ENCODE measurements around the gene DOCK9.
"Not testable (repeated sequence)": the region's sequence is repeated elsewhere in the genome, so short reads cannot be mapped to it uniquely, and the experiment has no call there.

DOCK9 gene

GRCh38 chr13:98827449-98827848, 150.4 kb downstream of the DOCK9 start:
- FAIRE-seq: no peak

GRCh38 chr13:98826146-98826545, 151.7 kb downstream of the DOCK9 start:
- DNase-seq (ENCODE audit: low spot score) (no peak), FAIRE-seq (no peak)

More at GRCh38 chr13:98827449-98827848, 150.4 kb downstream of the DOCK9 start:
- no peak for DNase-seq (ENCODE audit: low spot score)

DNA sequence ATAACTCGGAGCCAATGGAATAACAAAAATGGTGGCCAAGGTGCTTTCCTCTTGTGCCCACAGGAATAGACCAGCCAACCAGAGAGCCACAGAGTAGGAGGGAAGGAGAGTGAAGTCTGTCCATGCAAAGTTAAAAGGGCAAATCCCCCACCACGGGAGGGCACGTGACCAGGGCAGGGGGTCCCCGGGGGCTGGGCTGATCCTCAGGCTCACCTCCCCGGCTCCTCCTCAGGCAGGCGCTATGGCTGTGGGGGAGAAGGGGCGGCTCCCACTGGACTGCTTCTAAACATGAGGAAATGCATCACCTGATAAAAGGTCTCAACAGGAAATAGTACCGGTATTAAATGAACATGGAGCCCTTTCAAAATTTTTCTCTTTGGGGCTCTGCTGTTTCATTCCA, 152.2 kb downstream of the DOCK9 start:
- DNase-seq (ENCODE audit: low spot score) (no peak), FAIRE-seq (no peak)

- FAIRE-seq (no peak), DNase-seq (ENCODE audit: low spot score) (no peak)
Observed at GRCh38 chr13:98824376-98825160, 153.3 kb downstream of the DOCK9 start.

GRCh38 chr13:98823442-98823841, 154.4 kb downstream of the DOCK9 start:
- no peak for FAIRE-seq
- no peak for DNase-seq (ENCODE audit: low spot score)

- no peak for DNase-seq (ENCODE audit: low spot score)
- FAIRE-seq: no peak
Observed at GRCh38 chr13:98822225-98822606, 155.6 kb downstream of the DOCK9 start.

GRCh38 chr13:98821372-98822224, 156.3 kb downstream of the DOCK9 start:
- FAIRE-seq: peak; percentile 87
- DNase-seq (ENCODE audit: low spot score): peak; percentile 78

DNA sequence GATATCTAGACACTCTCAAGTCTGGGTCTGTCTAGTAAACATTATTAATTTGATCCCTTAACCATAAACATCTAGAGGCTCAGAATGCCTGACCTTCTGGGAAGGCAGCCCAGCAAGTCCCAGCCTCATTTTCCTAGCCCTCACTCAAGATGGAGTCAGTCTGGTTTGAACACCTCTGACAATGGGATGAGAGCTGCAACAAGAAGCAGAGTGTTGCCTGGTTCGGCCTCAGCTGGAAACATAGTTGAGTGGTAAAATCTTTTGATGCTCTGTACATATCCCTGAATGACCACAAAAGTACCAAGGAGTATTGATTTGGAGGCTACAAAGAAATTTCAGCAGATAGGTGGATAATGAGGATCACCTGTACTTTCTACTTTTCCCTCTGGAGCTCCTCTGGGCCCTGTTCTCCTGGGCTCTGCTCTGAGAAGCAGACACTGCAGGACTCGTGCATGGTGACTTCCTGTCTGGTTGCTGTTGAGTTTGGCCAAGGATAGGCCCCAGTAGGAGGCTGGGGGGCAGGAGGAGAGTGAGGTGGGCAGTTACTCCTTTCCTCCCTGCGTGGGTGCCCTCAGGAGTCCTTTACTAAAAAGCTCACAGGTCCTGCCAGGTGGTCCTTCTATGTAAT, 157.0 kb downstream of the DOCK9 start:
- no peak for DNase-seq (ENCODE audit: low spot score)
- FAIRE-seq: no peak

DNA sequence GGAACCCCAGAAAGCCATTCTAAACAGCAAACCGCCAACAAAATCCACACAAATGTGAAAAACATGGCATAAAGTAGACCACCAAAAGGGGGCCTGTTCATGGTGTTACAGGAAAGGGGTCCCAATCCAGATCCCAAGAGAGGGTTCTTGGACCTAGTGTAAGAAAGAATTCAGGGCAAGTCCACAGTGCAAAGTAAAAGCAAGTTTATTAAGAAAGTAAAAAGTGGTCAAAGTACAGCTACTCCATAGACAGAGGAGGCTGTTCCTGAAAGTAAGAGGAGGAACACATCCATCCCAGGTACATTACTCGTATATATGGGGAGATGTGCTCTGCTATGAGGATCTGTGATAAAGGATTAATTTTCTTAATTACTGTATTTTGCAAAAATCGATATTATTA, 157.6 kb downstream of the DOCK9 start:
- FAIRE-seq (no peak), DNase-seq (ENCODE audit: low spot score) (no peak)

GRCh38 chr13:98819382-98820010, 158.4 kb downstream of the DOCK9 start:
- FAIRE-seq (no peak), DNase-seq (ENCODE audit: low spot score) (no peak)

DNA sequence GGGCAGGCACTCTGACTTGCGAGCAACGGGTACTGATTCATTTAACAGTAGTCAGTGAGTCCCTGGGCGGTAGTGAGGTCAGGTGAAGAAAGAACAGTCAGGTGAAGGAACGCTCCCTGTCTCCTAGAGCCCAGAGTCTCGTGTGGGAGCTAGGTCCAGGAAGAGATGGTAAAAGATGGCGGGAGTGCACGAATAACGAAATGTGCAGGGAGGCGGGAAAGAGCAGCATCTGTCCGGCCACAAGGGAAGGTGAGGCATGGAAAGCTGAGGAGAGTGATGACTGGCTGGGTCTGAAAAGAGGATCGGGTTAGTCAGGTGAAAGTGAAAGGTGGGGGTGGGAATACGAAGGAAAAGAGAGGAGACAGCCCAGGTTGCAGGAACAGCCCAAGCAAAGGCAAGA, 161.5 kb downstream of the DOCK9 start:
- no peak for FAIRE-seq
- no peak for DNase-seq (ENCODE audit: low spot score)

GRCh38 chr13:98813993-98814392, 163.9 kb downstream of the DOCK9 start:
- no peak for DNase-seq (ENCODE audit: low spot score)
- FAIRE-seq: no peak

- DNase-seq (ENCODE audit: low spot score): not testable (repeated sequence)
- FAIRE-seq: peak; percentile 31
Observed at GRCh38 chr13:98812186-98812790, 165.6 kb downstream of the DOCK9 start.

- FAIRE-seq (no peak), DNase-seq (ENCODE audit: low spot score) (no peak)
Observed at GRCh38 chr13:98810746-98811145, 167.1 kb downstream of the DOCK9 start.

GRCh38 chr13:98809345-98809777, 168.5 kb downstream of the DOCK9 start:
- DNase-seq (ENCODE audit: low spot score) (no peak), FAIRE-seq (no peak)

- no peak for FAIRE-seq
Observed at GRCh38 chr13:98807774-98808173, 170.1 kb downstream of the DOCK9 start.

DNA sequence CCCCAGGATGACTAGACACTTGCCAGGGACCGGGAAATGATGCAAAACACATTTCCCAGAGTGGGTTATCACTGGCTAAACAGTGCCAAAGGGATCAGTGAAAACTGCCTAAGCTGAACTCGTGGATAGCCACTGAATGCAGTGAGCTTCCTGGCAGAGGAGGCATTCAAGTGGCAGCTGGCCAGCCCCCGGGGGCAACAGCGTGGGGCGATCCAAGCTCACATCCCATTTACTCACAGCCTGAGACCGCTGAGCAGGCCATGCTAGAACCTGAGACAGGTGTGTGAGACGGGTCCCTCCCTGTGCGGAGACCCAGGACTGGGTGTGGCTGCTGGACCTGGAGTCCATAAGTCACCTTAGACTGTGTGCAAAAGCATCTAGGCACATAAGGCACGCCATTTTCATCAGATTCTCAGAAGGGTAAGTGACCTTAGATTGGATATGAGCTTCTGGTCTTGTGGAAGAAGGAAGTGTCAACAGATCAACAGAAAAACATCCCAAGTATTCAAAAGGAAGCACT, 173.5 kb downstream of the DOCK9 start:
- FAIRE-seq: no peak
- no peak for DNase-seq (ENCODE audit: low spot score)

More at GRCh38 chr13:98807774-98808173, 170.1 kb downstream of the DOCK9 start:
- DNase-seq (ENCODE audit: low spot score): no peak

DNA sequence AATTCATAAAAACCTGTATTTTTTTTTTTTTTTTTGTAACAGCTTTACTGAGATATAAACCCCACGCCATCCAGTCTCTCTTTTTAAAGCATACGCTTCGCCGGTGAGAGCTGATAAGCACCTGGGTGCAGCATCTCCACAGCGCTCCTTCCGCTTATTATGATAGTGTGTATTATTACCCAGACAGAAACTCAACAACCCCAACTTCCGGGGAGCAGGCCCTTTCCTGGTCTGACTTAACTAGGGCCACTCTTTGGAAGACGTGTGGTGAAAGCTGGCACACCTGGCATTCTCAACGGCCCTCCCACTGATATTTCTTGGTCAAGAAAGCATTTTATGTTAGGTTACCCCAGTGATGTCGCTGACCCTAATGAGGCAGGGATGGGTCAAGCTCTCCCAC, 173.9 kb downstream of the DOCK9 start:
- FAIRE-seq (no peak), DNase-seq (ENCODE audit: low spot score) (no peak)

- FAIRE-seq: no peak
- DNase-seq (ENCODE audit: low spot score): no peak
Observed at GRCh38 chr13:98803111-98803561, 174.7 kb downstream of the DOCK9 start.

DNA sequence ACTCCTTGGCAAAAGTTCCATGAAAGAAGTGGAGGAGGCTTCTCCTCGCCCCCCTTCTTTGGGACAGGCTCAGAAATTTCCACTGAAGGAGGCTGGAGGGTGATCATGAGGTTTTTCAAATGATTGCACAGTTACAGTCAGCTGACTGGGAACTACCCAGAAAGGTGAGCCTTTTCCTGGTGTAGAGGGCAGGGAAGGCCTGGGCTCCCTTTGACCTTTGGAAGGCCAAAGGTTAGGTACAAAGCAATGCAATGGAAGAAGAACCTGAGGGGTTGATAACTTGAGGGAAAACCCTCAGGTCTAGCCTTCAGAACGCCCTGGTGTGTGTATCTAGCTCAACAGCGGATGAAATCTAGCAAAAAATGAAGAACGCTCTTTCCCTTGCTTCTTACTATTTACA, 175.3 kb downstream of the DOCK9 start:
- FAIRE-seq (no peak), DNase-seq (ENCODE audit: low spot score) (no peak)

All from RCC 7860 (cell line).